Mesenchymal stem cell (in vitro differentiated cells and primary cell): ENCODE results near the gene RAD51B.
"Not testable (repeated sequence)": the region's sequence is repeated elsewhere in the genome, so short reads cannot be mapped to it uniquely, and the experiment has no call there.

Experiments used
- DNase-seq: peaks from one replicate; pipeline ENCODE4 v3.0.0-alpha.2; 2013
- H2AFZ ChIP-seq: one replicate; pipeline ENCODE4 v1.6.1; 2013; ENCODE audit warnings: low read depth, mild to moderate bottlenecking, control low read depth, inconsistent platforms, low read length, moderate library complexity
- H2AK5ac ChIP-seq: 2 replicates; pipeline ENCODE4 v1.6.1; 2013; ENCODE audit warnings: low read length, moderate library complexity, mild to moderate bottlenecking, inconsistent platforms; ENCODE audit not compliant: severe bottlenecking
- H2BK120ac ChIP-seq: one replicate; pipeline ENCODE4 v1.6.1; 2013; ENCODE audit warnings: low read depth, mild to moderate bottlenecking, inconsistent platforms, low read length, moderate library complexity
- H2BK12ac ChIP-seq, 2 experiments: one replicate each; pipeline ENCODE4 v1.6.1; 2013; ENCODE audit warnings: inconsistent platforms in 2 of 2, low read length in 2 of 2, mild to moderate bottlenecking in 2 of 2, moderate library complexity in 2 of 2, control low read depth in 1 of 2
- H2BK15ac ChIP-seq: one replicate; pipeline ENCODE4 v1.6.1; 2013; ENCODE audit warnings: mild to moderate bottlenecking, low read depth, inconsistent platforms; ENCODE audit not compliant: poor library complexity, severe bottlenecking
- H2BK5ac ChIP-seq: 2 replicates; pipeline ENCODE4 v1.6.1; 2013; ENCODE audit warnings: low read depth, mild to moderate bottlenecking, low read length, control low read depth, inconsistent platforms; ENCODE audit not compliant: poor library complexity, severe bottlenecking
- H3K14ac ChIP-seq, 2 experiments: one replicate each; pipeline ENCODE4 v1.6.1; 2013; ENCODE audit warnings: inconsistent platforms in 2 of 2, low read length in 2 of 2, control low read depth in 1 of 2, mild to moderate bottlenecking in 1 of 2, moderate library complexity in 1 of 2
- H3K18ac ChIP-seq, 2 experiments: one replicate each; pipeline ENCODE4 v1.6.1; 2013; ENCODE audit warnings: inconsistent platforms in 2 of 2, low read length in 2 of 2, control low read depth in 1 of 2, low read depth in 1 of 2, mild to moderate bottlenecking in 1 of 2
- H3K23ac ChIP-seq, 2 experiments: one replicate each; pipeline ENCODE4 v1.6.1; 2013; ENCODE audit warnings: inconsistent platforms in 2 of 2, low read length in 2 of 2, mild to moderate bottlenecking in 2 of 2, moderate library complexity in 2 of 2, control low read depth in 1 of 2
- H3K27ac ChIP-seq: 2 replicates; pipeline ENCODE4 v1.5.1; 2013; ENCODE audit warnings: mild to moderate bottlenecking, moderate library complexity, low read length, control low read depth, inconsistent platforms; ENCODE audit not compliant: poor library complexity, severe bottlenecking
- H3K27me3 ChIP-seq, 2 experiments: 2 replicates each; pipeline versions ENCODE4 v1.6.1 to v1.7.0; 2013; ENCODE audit warnings: low read length in 2 of 2, mild to moderate bottlenecking in 2 of 2, moderate library complexity in 2 of 2, control low read depth in 1 of 2, inconsistent platforms in 1 of 2; ENCODE audit not compliant: control insufficient read depth in 1 of 2, insufficient read depth in 1 of 2
- H3K36me3 ChIP-seq, 2 experiments: 2 replicates each; pipeline versions ENCODE4 v1.6.1 to v1.7.0; 2013; ENCODE audit warnings: low read length in 2 of 2, control low read depth in 1 of 2, inconsistent platforms in 1 of 2, low read depth in 1 of 2, mild to moderate bottlenecking in 1 of 2; ENCODE audit not compliant: insufficient read depth in 2 of 2, control insufficient read depth in 1 of 2
- H3K4ac ChIP-seq, 2 experiments: one replicate each; pipeline ENCODE4 v1.6.1; 2013; ENCODE audit warnings: inconsistent platforms in 2 of 2, low read length in 2 of 2, mild to moderate bottlenecking in 2 of 2, moderate library complexity in 2 of 2, control low read depth in 1 of 2, low read depth in 1 of 2
- H3K4me1 ChIP-seq: 2 replicates; pipeline ENCODE4 v1.6.1; 2013; ENCODE audit warnings: low read depth, low read length, control low read depth; ENCODE audit not compliant: control insufficient read depth, insufficient read depth
- H3K4me2 ChIP-seq: 2 replicates; pipeline ENCODE4 v1.6.1; 2013; ENCODE audit warnings: low read length, mild to moderate bottlenecking, inconsistent platforms; ENCODE audit not compliant: poor library complexity, severe bottlenecking
- H3K4me3 ChIP-seq, 2 experiments: 2 replicates each; pipeline versions ENCODE4 v1.5.1 to v1.7.0; 2013; ENCODE audit warnings: low read length in 2 of 2, mild to moderate bottlenecking in 2 of 2, control low read depth in 1 of 2, low read depth in 1 of 2; ENCODE audit not compliant: insufficient read depth in 1 of 2
- H3K79me1 ChIP-seq: replicated peaks from 2 replicates; pipeline ENCODE4 v1.6.1; 2013; ENCODE audit warnings: mild to moderate bottlenecking, control low read depth, low read length, inconsistent platforms; ENCODE audit not compliant: poor library complexity, severe bottlenecking
- H3K9ac ChIP-seq: 2 replicates; pipeline ENCODE4 v1.7.0; 2013; ENCODE audit warnings: mild to moderate bottlenecking, low read length, moderate library complexity
- H3K9me3 ChIP-seq: 2 replicates; pipeline ENCODE4 v1.7.0; 2013; ENCODE audit warnings: mild to moderate bottlenecking, low read length; ENCODE audit not compliant: control insufficient read depth
- H4K8ac ChIP-seq: one replicate; pipeline ENCODE4 v1.6.1; 2013; ENCODE audit warnings: inconsistent platforms, mild to moderate bottlenecking, low read length, moderate library complexity
- H4K91ac ChIP-seq: one replicate; pipeline ENCODE4 v1.6.1; 2013; ENCODE audit warnings: mild to moderate bottlenecking, low read length, inconsistent platforms
- WGBS: methylation state at CpG from one replicate; pipeline ENCODE4 v1.1.7; 2013; ENCODE audit warnings: mixed read lengths; 5-methylcytosine and 5-hydroxymethylcytosine counted together

The RAD51B gene

DNA sequence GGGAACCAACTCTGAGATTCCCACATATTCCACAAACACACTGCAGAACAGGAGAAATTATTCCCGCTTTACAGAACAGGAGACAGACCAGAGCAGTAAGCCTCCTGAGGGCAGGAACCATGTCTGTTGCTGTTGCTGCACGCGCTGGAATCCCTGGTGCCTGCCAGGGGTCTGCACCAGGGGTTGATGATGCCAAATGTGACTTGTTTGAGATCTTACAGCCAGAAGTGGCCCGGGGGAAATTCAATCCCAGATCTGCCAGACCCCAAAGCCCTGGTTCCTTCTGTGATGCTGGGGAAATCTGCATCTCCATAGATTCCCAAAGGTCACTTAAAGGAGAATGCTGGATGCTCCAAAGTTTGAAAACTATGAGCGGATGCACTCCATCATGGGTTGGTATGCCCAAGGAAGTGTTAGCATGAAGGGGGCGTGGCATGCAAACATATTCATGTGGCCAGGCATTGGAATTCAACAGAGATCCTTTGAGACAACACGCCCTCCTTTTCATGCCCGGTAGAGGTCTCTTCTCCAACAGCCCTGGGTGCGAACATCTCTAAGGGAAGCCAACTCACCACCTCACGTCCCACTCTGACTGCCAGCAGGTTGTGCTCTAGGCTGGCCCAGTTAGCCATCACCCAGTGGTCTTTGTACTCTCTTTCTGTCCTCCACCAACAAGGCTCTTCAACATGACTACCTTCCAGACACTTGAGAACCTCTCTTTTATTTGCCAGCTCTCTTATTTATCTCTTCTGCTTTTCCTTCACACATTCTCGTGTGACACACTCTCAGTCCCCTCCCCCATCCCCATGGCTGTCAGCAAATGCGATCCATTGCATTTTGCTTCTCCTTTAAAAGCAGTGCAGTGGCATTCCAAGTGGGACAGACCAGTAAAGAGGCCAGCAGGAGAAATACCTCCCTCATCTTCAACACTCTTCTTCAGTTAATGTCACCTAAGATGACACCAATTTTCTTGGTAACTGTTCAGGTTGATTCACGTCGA is 841.9 kb downstream of the RAD51B start:
- H2AFZ ChIP-seq, result no peak overlapping the region
- no peak overlapping the region for H4K8ac ChIP-seq
- no peak overlapping the region for H3K27ac ChIP-seq
- no peak overlapping the region for H3K14ac ChIP-seq
- DNase-seq, result no peak
- H3K9me3 ChIP-seq, result no peaks in the 10 kb centered on the region
- no peak overlapping the region for H3K4me3 ChIP-seq
- H2BK5ac ChIP-seq, result no peak overlapping the region
- H3K4me2 ChIP-seq, result no peak overlapping the region
- no peak overlapping the region for H2AK5ac ChIP-seq
- no peak overlapping the region for H3K23ac ChIP-seq
- no peak overlapping the region for H3K9ac ChIP-seq
- peak overlapping the region in 1 of 2 experiments; percentile 59 for H2BK12ac ChIP-seq
- peak overlapping the region; percentile 30 to 61 for H3K18ac ChIP-seq
- H4K91ac ChIP-seq, result no peak overlapping the region
- no peak overlapping the region for H2BK15ac ChIP-seq
- H3K4ac ChIP-seq, result peak overlapping the region; percentile 31 to 60
- no peaks in the 10 kb centered on the region for H3K36me3 ChIP-seq
- H2BK120ac ChIP-seq, result no peak overlapping the region
- H3K27me3 ChIP-seq, result no peaks in the 10 kb centered on the region
- H3K79me1 ChIP-seq, result no peaks in the 10 kb centered on the region
- peaks cover 8% of the 10 kb centered on the region for H3K4me1 ChIP-seq
- 88% methylated on average over 14 of the region's 14 CpGs for WGBS

DNA sequence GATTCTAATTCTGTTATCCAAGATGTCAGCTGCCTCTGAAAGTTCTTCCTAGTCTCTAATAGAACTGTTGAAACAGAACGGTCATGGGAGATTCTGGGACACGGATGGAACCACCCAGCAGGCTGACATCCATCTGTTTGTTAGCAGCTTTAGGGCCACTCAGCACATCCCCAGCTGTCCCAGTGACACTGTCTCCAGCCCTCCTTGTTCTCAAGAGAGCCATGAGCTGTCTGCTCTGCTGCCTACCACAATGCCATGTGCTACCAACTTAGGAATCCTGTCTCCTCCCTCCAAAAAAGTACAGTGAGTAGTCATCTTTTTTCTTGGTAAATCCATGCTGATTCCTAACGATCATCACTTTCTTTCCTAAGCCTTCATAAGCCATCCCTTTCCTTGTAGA is 842.8 kb downstream of the RAD51B start:
- peak overlapping the region in 1 of 2 experiments; percentile 90 for H3K18ac ChIP-seq
- H2BK15ac ChIP-seq, result no peak overlapping the region
- H2AK5ac ChIP-seq, result no peak overlapping the region
- no peaks in the 10 kb centered on the region for H3K27me3 ChIP-seq
- DNase-seq, result no peak
- H3K4me1 ChIP-seq, result peaks cover 8% of the 10 kb centered on the region
- H3K4me2 ChIP-seq, result no peak overlapping the region
- WGBS, result 77% methylated on average over 3 of the region's 3 CpGs
- no peak overlapping the region for H2BK5ac ChIP-seq
- no peak overlapping the region for H4K91ac ChIP-seq
- H3K23ac ChIP-seq, result no peak overlapping the region
- H3K36me3 ChIP-seq, result no peaks in the 10 kb centered on the region
- no peak overlapping the region for H3K14ac ChIP-seq
- H2AFZ ChIP-seq, result no peak overlapping the region
- no peaks in the 10 kb centered on the region for H3K9me3 ChIP-seq
- no peak overlapping the region for H3K9ac ChIP-seq
- H4K8ac ChIP-seq, result no peak overlapping the region
- peak overlapping the region; percentile 29 to 98 for H2BK12ac ChIP-seq
- H3K4ac ChIP-seq, result peak overlapping the region; percentile 3 to 63
- no peaks in the 10 kb centered on the region for H3K79me1 ChIP-seq
- H3K4me3 ChIP-seq, result no peak overlapping the region
- H3K27ac ChIP-seq, result no peak overlapping the region
- H2BK120ac ChIP-seq, result no peak overlapping the region

DNA sequence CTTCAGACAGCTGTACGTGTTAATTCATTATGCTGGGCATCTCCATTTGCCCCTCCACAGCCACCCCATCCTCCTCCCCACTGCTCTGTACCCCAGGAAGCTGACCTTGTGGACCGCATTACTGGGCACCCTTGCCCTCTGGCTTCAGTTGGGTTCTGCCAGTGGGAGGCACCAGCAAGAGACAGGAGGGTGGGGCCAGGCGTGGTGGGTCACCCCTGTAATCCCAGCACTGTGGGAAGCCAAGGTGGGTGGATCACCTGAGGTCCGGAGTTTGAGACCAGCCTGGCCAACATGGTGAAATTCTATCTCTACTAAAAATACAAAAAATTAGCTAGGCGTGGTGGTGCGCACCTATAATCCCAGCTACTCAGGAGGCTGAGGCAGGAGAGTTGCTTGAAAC is 843.2 kb downstream of the RAD51B start:
- Histone ChIP-seq H4K91ac (peak overlapping the region; percentile 80), H2BK15ac (peak overlapping the region; percentile 63), H3K4ac (peak overlapping the region in 1 of 2 experiments; percentile 3), H2BK12ac (peak overlapping the region; percentile 59 to 98), H3K14ac (peak overlapping the region in 1 of 2 experiments; percentile 94), H3K18ac (peak overlapping the region in 1 of 2 experiments; percentile 75), H3K9ac (peak overlapping the region; percentile 54)
- not testable (repeated sequence) for H3K27me3 ChIP-seq, H2BK5ac ChIP-seq, H3K4me3 ChIP-seq, H3K9me3 ChIP-seq, H3K4me1 ChIP-seq, H2AFZ ChIP-seq, H2AK5ac ChIP-seq, DNase-seq, H3K79me1 ChIP-seq, H3K27ac ChIP-seq, H2BK120ac ChIP-seq, H3K23ac ChIP-seq, H3K36me3 ChIP-seq, H3K4me2 ChIP-seq, H4K8ac ChIP-seq
- 98% methylated on average over 5 of the region's 6 CpGs for WGBS

DNA sequence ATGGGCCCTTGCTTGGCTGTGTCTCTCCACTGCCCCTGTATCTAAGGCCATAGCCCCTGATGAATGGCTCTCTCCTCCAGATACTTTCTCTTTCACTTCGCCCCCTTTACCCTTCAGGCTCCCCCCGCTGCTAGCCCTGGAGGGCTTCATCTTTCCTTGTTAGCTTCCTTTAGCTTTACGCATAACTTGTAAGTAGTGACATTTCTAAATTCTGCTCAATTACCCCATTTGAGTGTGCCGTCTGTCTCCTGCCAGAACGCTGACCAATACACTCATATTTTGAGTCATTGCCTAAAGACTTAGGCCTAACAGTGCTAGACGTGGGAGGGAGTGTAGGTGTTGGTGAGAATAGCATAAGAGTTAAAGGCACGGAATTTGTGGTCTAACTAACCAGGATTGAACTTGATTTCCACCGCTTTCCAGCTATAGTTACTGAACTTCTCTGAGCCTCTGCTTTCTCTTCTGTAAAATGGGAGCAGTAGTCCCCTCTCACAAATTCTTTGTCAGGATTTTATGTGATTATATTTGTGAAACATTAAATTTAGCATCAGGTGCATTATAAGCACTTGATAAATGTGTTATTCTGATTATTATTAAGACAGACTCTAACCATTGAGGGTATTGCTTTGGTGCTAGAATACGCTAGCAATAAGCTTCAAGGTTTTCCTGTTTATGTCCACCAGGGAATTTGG is 844.0 kb downstream of the RAD51B start:
- Histone ChIP-seq H2BK12ac (peak overlapping the region in 1 of 2 experiments; percentile 89), H2AFZ (no peak overlapping the region), H2BK15ac (peak overlapping the region; percentile 63), H3K4me3 (peak overlapping the region in 1 of 2 experiments; percentile 26), H3K4me2 (no peak overlapping the region), H3K9ac (peak overlapping the region; percentile 54), H4K91ac (peak overlapping the region; percentile 25), H3K27me3 (no peaks in the 10 kb centered on the region), H3K36me3 (peaks cover 0 to 4% of the 10 kb centered on the region in 2 experiments), H3K14ac (no peak overlapping the region), H2BK120ac (no peak overlapping the region), H2BK5ac (no peak overlapping the region), H2AK5ac (no peak overlapping the region), H3K18ac (peak overlapping the region; percentile 2 to 49), H3K27ac (no peak overlapping the region), H3K4me1 (peaks cover 8% of the 10 kb centered on the region), H3K4ac (peak overlapping the region in 1 of 2 experiments; percentile 54), H4K8ac (no peak overlapping the region), H3K23ac (no peak overlapping the region), H3K9me3 (no peaks in the 10 kb centered on the region), H3K79me1 (no peaks in the 10 kb centered on the region)
- no peak for DNase-seq
- WGBS, result 84% methylated on average over 8 of the region's 9 CpGs
